NK-92 (cell line): Measurements from ENCODE around the gene SNX19.

ENCODE experiments used
- DNase-seq: peaks from one replicate; lab custom pipeline; 2025; ENCODE audit not compliant: unreplicated experiment; lab: John Stamatoyannopoulos, UW

The SNX19 gene

GRCh38 chr11:130847517-130847916, 68.8 kb downstream of the SNX19 start:
- DNase-seq: no peak

- no peak for DNase-seq
Measured at GRCh38 chr11:130846606-130847005, 69.7 kb downstream of the SNX19 start.

GRCh38 chr11:130842001-130842400, 74.3 kb downstream of the SNX19 start:
- DNase-seq: no peak

GRCh38 chr11:130840679-130841078, 75.6 kb downstream of the SNX19 start:
- no peak for DNase-seq

- DNase-seq: no peak
Measured at GRCh38 chr11:130839981-130840666, 76.2 kb downstream of the SNX19 start.

GRCh38 chr11:130837194-130837593, 79.1 kb downstream of the SNX19 start:
- DNase-seq: no peak

- DNase-seq: no peak
Measured at GRCh38 chr11:130834886-130835285, 81.4 kb downstream of the SNX19 start.

GRCh38 chr11:130832566-130833425, 83.5 kb downstream of the SNX19 start:
- no peak for DNase-seq

GRCh38 chr11:130831976-130832375, 84.3 kb downstream of the SNX19 start:
- no peak for DNase-seq

GRCh38 chr11:130831506-130831905, 84.8 kb downstream of the SNX19 start:
- no peak for DNase-seq

GRCh38 chr11:130830566-130830965, 85.7 kb downstream of the SNX19 start:
- DNase-seq: no peak

GRCh38 chr11:130829920-130830511, 86.3 kb downstream of the SNX19 start:
- DNase-seq: no peak

- no peak for DNase-seq
Measured at GRCh38 chr11:130828741-130829140, 87.5 kb downstream of the SNX19 start.

GRCh38 chr11:130827451-130828377, 88.6 kb downstream of the SNX19 start:
- DNase-seq: no peak

GRCh38 chr11:130826572-130826971, 89.7 kb downstream of the SNX19 start:
- no peak for DNase-seq

GRCh38 chr11:130825983-130826382, 90.3 kb downstream of the SNX19 start:
- DNase-seq: no peak

- no peak for DNase-seq
Measured at GRCh38 chr11:130825561-130825960, 90.7 kb downstream of the SNX19 start.
